Activated CD4-positive, CD25-positive, alpha-beta regulatory T cell treated with anti-CD3 and anti-CD28 coated beads, Interleukin-2, amount 50 U/mL, for 16 hours (primary cell): Measurements from ENCODE around the gene PDLIM3.
"Not testable (repeated sequence)": the region's sequence is repeated elsewhere in the genome, so short reads cannot be mapped to it uniquely, and the experiment has no call there.

ENCODE experiments used
- DNase-seq: peaks from one replicate; pipeline ENCODE4 v3.0.0-alpha.2; 2020; ENCODE audit warnings: low read depth, low spot score

Gene PDLIM3

GRCh38 chr4:185522451-185522850 is 12.9 kb downstream of the PDLIM3 start:
- no peak for DNase-seq

DNA sequence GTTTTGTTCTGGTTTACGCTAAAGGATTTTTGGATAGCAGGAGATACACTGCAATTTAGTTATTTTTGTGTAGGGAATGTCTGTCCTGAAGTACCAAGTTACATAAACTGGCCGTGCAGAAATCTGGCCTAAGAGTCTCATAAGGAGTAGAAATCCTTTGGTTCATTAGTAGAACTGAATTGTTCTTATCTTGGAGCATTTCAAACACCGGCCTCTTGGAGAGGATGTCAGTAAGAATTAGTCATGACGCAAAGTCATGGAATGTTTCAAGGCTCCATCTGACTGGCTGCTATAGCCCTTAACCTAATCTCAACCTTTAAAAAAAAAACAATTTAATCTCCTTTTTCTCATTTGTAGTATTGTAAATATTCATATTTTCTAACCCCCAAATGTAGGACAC is 15.2 kb downstream of the PDLIM3 start:
- no peak for DNase-seq

GRCh38 chr4:185518494-185518893 is 16.8 kb downstream of the PDLIM3 start:
- no peak for DNase-seq

GRCh38 chr4:185518069-185518468 is 17.2 kb downstream of the PDLIM3 start:
- DNase-seq: no peak

DNA sequence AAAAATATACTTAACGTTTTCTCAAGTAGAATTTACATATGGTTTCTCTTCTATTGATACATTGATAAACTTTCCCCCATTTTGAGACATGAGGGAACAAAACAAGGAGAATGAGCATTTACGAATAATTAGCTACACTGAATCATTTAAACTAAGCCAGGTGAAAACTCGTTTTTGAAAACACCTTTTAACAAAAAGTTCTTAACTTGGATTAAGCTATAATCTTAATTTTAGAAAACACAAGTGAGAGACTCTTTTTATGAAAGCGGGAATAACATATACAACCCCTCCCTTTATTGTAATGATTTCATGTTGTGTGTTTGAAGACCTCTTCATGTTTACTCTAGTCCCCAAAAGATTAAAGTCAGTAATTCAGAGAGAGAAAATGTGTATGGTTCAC is 20.1 kb downstream of the PDLIM3 start:
- no peak for DNase-seq

GRCh38 chr4:185514182-185514697 is 21.1 kb downstream of the PDLIM3 start:
- no peak for DNase-seq

GRCh38 chr4:185513489-185514181 is 21.7 kb downstream of the PDLIM3 start:
- no peak for DNase-seq

GRCh38 chr4:185512516-185512915 is 22.8 kb downstream of the PDLIM3 start:
- no peak for DNase-seq

GRCh38 chr4:185511243-185511642 is 24.1 kb downstream of the PDLIM3 start:
- not testable (repeated sequence) for DNase-seq

DNA sequence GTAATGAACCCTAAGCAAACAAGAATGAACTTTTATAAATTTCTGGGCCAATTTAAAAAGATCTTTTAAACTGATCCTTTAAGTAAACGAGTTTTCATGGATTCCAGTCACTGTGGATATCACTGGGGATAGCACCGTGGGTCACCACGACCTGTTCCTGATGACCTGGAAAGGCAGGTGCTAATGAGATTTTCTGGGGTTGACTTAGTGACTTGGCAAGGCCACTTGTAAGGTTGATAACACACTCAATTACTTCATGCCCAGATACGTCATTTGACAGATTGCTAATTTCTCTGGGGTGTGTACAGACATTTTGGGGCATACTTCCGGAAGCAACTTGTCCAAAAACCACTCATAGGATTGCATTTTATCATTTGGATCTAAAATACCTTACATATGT is 24.5 kb downstream of the PDLIM3 start:
- DNase-seq: no peak

DNA sequence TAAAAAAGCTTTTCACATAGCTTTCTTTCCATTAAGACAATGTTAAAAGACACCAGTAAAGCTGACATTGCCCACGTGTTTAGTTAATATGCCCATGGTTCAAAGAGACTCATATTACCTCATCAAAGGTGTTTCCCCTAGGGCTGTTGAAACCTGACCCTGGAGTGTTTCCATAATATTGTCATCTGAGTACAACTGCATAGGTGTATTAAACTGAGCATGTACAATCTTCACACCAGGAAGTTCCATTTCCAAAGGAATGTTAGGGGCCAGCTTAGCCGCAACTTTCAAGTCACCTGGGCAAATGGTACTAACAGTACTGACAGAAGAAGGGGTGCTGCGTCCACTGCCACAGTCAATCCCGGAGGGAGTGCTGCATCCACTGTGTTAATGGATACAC is 27.1 kb downstream of the PDLIM3 start:
- no peak for DNase-seq

DNA sequence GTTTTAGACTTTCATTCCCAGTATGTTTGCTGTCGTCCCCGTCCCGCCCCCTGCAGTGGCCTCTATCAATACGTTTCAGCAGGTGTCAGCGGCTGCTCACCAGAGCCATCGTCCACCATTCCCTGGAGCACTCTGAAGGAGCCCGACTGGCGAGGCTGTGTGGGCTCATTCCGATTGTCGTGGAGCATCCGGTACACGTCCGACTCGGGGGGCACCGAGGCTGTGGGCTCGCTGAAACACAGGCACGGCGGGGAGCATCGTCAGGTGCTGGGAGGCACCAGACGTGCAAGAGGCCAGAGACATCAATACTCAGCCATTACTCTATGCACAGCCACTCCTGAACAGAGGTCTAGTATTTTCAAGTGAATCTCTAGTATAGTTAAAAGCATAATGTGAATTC is 28.9 kb downstream of the PDLIM3 start:
- no peak for DNase-seq

- no peak for DNase-seq
These were observed 30.9 kb downstream of the PDLIM3 start for GRCh38 chr4:185504098-185505047.

GRCh38 chr4:185502386-185502785 is 32.9 kb downstream of the PDLIM3 start:
- DNase-seq: no peak

DNA sequence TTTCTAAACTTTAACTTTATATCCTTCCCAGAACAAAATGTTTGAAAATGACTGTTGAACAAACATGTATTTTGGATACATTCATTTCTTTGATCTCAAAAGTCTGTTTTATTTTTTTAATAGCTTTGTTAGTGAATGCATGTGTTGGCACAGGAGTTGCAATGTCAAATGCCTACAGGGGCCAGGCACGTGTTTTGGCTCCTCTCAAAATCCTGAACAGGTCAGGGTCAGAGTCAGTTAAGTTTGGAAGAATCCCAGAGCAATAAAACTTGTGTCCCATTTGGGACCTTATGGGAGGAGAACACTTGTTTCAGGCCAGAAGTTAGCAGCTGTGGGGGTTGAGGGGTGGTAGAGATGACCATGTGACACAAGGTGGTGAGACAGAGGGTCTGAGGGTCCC is 34.7 kb downstream of the PDLIM3 start:
- DNase-seq: no peak

GRCh38 chr4:185500035-185500434 is 35.3 kb downstream of the PDLIM3 start:
- no peak for DNase-seq

DNA sequence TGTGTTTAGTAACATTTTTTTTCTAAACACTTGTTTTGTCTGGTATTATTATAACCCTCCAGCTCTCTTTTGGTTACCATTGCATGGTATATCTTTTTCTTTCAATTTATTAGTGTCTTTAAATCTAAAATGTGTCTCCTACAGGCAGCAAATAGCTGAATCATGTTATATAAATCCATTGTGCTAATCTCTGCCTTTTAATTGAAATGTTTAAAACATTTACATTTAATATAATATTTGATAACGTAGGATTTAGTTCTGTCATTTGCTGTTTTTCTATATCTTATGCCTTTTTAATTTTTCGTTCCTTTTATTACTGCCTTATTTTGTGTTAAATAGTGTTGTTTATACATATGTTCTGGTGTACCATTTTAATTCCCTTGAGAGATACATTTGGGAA is 46.7 kb downstream of the PDLIM3 start:
- no peak for DNase-seq

DNA sequence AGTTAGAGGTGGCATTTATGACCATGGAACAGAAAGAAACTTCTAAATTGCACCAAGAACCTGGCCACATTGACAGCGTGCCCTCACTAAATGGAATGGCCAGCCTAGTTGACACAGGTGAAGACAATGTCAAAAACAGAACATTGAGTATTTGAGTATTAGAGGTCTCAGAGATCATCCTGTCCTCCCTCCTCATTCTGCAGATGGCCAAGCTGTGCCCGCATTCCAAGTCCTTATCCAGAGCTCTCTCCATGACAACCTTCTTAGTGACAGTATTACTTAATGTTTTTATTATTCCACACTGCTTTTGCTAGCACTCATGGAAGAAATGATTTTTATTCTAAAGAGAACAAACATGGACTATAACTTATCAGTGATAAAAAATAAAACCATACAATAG is 53.9 kb downstream of the PDLIM3 start:
- no peak for DNase-seq

- DNase-seq: no peak
These were observed 55.1 kb downstream of the PDLIM3 start for GRCh38 chr4:185480016-185480732.

GRCh38 chr4:185479507-185479971 is 55.8 kb downstream of the PDLIM3 start:
- DNase-seq: no peak

DNA sequence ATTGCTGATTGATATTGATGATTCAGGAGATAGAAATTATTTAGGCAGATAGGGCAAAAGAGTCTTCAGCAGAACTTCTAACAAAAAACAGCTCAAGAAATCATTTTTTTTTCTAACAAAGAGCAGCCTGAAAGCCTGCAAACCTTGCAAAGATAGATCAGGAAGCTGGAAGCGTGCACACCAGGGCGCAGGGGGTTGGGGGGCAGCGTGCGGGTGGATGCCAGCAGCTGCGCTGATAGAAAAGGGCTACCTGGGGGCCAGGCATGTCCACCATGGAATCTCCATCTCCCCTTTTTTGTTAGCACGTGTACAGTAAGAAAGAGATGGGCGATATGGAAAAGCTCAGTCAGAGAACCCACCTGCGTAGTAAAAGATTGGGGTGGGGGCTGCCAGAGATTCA is 62.1 kb downstream of the PDLIM3 start:
- DNase-seq: no peak

DNA sequence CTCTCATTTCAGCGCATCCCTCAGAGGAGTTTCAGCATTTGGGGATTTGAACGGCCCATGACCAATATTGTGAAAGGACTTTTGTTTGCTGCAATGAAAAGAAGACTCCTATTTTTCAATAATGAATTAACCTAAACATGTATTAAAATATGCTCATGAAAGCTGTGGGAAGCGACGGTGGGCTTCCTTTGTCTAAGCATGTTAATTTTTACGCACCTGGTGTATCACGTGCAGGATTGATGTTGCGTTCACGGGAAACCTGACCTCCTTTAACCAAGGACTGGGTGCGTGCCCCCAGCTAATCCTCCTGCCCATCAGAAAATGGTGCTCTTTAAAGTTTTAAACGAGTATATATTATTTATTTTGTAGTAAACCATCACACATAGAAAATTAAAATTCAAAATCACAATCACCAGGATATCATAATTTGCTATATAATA is 63.2 kb downstream of the PDLIM3 start:
- no peak for DNase-seq
